Neural crest cell (in vitro differentiated cells): ENCODE measurements around the gene TM4SF20. TPM values are rescaled to one million over a fixed set of nuclear protein-coding genes. Genes with fewer than 3 reads are reported as not detected.

Experiments
- DNase-seq: peaks from one replicate; pipeline ENCODE4 v3.0.0; 2021; ENCODE audit warnings: low read depth, mixed read lengths, low spot score
- H3K27ac Mint-ChIP-seq: one replicate; pipeline ENCODE4 v1.8.0; 2021; ENCODE audit warnings: mild to moderate bottlenecking, mixed read lengths; ENCODE audit not compliant: unreplicated experiment
- H3K27me3 Mint-ChIP-seq: 2 replicates; pipeline ENCODE4 v1.8.0; 2021; ENCODE audit warnings: low read depth, mild to moderate bottlenecking, mixed read lengths
- H3K36me3 Mint-ChIP-seq: 2 replicates; pipeline ENCODE4 v1.8.0; 2021; ENCODE audit warnings: low read depth, mild to moderate bottlenecking, mixed read lengths
- H3K4me1 Mint-ChIP-seq: 2 replicates; pipeline ENCODE4 v1.8.0; 2021; ENCODE audit warnings: mixed read lengths
- H3K4me3 Mint-ChIP-seq: one replicate; pipeline ENCODE4 v1.8.0; 2021; ENCODE audit warnings: mild to moderate bottlenecking, mixed read lengths
- H3K9me3 Mint-ChIP-seq: 2 replicates; pipeline ENCODE4 v1.8.0; 2021; ENCODE audit warnings: mixed read lengths
- CTCF ChIP-seq: fragments of 200-600 bp; sonication (generic); conservative IDR thresholded peaks from 2 replicates; pipeline ENCODE4 v1.5.0; 2021; ENCODE audit warnings: antibody characterized with exemption, mild to moderate bottlenecking
- total RNA-seq: library from RNA; stranded (reverse); gene quantifications from 2 replicates; pipeline ENCODE4 v1.2.1, GENCODE V29; 2021

The TM4SF20 gene
- total RNA-seq, 1 donor from 2014 or later, result not detected

GRCh38 chr2:227337442-227337841 lies 41.7 kb downstream of the TM4SF20 start:
- H3K9me3 Mint-ChIP-seq, result no peaks in the 10 kb centered on the region
- H3K36me3 Mint-ChIP-seq, result peaks cover 33% of the 10 kb centered on the region
- no peak overlapping the region for H3K4me3 Mint-ChIP-seq
- no peak overlapping the region for H3K27ac Mint-ChIP-seq
- no peaks in the 10 kb centered on the region for H3K4me1 Mint-ChIP-seq
- DNase-seq, result no peak
- H3K27me3 Mint-ChIP-seq, result no peaks in the 10 kb centered on the region
- TF ChIP-seq CTCF, result no peak

GRCh38 chr2:227335713-227336112 lies 43.4 kb downstream of the TM4SF20 start:
- Mint-ChIP-seq H3K27me3 (no peaks in the 10 kb centered on the region), H3K4me1 (no peaks in the 10 kb centered on the region), H3K36me3 (peaks cover 35% of the 10 kb centered on the region), H3K4me3 (no peak overlapping the region), H3K9me3 (no peaks in the 10 kb centered on the region), H3K27ac (no peak overlapping the region)
- no peak for TF ChIP-seq CTCF
- DNase-seq, result no peak

GRCh38 chr2:227326783-227327182 lies 52.3 kb downstream of the TM4SF20 start:
- no peak for TF ChIP-seq CTCF
- Mint-ChIP-seq H3K9me3 (peaks cover 16% of the 10 kb centered on the region), H3K4me3 (peak overlapping the region; percentile 97), H3K36me3 (peaks cover 22% of the 10 kb centered on the region), H3K27me3 (peaks cover 4% of the 10 kb centered on the region), H3K4me1 (peaks cover 49% of the 10 kb centered on the region), H3K27ac (no peak overlapping the region)
- no peak for DNase-seq

- Mint-ChIP-seq H3K27ac (peak overlapping the region; percentile 98), H3K4me1 (peaks cover 49% of the 10 kb centered on the region), H3K36me3 (peaks cover 22% of the 10 kb centered on the region), H3K4me3 (peak overlapping the region; percentile 97), H3K27me3 (peaks cover 4% of the 10 kb centered on the region), H3K9me3 (peaks cover 16% of the 10 kb centered on the region)
- no peak for TF ChIP-seq CTCF
- peak; percentile 26 for DNase-seq
Observed at GRCh38 chr2:227325839-227326195, 53.3 kb downstream of the TM4SF20 start.

- peaks cover 22% of the 10 kb centered on the region for H3K36me3 Mint-ChIP-seq
- H3K9me3 Mint-ChIP-seq, result peaks cover 16% of the 10 kb centered on the region
- peak; percentile 81 for DNase-seq
- TF ChIP-seq CTCF, result no peak
- H3K27me3 Mint-ChIP-seq, result peaks cover 4% of the 10 kb centered on the region
- H3K27ac Mint-ChIP-seq, result peak within 1 kb of the TSS; percentile 98
- H3K4me1 Mint-ChIP-seq, result peaks cover 45% of the 10 kb centered on the region
- peak within 1 kb of the TSS; percentile 97 for H3K4me3 Mint-ChIP-seq
Observed at GRCh38 chr2:227324995-227325838, 53.9 kb downstream of the TM4SF20 start, which contains the start of gene MFF. Gene MFF, plus strand, starts transcription at chr2:227325251. Its CDS starts 5,415 bp downstream, at chr2:227330666.
